ENCODE measurements around the gene MSLN.

Gene MSLN

DNA sequence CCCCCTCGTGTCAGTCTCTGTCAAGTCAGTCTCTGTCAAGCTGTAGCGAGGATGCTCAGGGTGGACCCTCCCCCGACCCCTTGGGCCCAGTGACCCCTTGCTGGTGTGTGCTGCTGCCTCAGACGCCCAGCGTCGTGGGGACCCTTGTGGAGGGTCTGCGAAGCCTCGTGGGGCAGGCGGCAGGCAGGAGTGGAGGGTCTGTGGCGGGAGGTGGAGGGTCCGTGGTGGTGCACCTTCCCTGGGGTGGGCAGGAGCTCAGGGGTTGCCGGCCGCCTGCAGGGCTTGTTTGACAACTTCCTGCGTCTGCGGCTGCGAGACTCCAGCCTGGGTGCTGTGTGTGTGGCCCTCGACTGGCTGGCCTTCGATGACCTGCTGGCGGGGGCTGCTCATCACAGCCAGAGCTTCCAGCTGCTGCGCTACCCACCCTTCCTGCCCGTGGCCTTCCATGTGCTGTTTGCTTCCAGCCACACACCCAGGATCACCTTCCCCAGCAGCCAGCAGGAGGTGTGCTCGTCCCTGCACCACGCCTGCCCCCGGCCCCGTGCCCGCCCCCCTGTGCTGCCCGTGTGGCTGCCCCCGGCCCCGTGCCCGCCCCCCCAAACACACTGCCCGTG, 34.4 kb downstream of the MSLN start:
- Histone ChIP-seq H4K20me1 (ENCODE audit: insufficient read depth, low read length, poor library complexity, severe bottlenecking) (no peaks in the 10 kb centered on the region), H3K9me2 (replicated peaks; ENCODE audit: low read depth, low read length) (no peaks in the 10 kb centered on the region), H3K36me3 (ENCODE audit: insufficient read depth, low read length) (no peaks in the 10 kb centered on the region)

DNA sequence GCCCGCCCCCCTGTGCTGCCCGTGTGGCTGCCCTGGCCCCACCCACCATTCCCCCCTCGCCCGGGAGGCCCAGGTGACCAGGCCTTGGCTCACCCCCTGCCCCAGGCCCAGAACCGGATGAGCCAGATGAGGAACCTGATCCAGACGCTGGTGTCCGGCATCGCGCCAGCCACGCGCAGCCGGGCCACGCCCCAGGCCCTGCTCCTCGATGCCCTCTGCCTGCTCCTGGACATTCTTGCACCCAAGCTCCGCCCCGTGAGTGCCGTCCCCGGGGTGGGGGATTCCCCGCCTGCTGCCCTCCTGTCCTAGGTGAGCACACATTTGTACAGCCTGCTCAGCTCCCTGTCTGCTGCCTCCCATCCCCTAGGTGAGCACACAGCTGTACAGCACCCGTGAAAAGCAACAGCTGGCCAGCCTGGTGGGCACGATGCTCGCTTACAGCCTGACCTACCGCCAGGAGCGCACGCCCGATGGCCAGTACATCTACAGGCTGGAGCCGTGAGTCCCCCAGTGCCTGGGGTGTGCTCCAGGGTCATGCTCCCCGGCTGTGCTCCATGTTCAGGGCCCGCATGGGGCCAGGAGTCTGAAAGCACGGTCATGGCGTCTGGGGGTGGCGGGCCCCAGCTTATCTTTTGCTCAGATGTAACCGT, 35.2 kb downstream of the MSLN start:
- TF ChIP-seq, protein P1, sequence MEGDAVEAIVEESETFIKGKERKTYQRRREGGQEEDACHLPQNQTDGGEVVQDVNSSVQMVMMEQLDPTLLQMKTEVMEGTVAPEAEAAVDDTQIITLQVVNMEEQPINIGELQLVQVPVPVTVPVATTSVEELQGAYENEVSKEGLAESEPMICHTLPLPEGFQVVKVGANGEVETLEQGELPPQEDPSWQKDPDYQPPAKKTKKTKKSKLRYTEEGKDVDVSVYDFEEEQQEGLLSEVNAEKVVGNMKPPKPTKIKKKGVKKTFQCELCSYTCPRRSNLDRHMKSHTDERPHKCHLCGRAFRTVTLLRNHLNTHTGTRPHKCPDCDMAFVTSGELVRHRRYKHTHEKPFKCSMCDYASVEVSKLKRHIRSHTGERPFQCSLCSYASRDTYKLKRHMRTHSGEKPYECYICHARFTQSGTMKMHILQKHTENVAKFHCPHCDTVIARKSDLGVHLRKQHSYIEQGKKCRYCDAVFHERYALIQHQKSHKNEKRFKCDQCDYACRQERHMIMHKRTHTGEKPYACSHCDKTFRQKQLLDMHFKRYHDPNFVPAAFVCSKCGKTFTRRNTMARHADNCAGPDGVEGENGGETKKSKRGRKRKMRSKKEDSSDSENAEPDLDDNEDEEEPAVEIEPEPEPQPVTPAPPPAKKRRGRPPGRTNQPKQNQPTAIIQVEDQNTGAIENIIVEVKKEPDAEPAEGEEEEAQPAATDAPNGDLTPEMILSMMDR (conservative IDR thresholded peaks at IDR 0.05; ENCODE audit: low read length) = no peak
- TF ChIP-seq EZH2phosphoT487 (IDR thresholded peaks at IDR 0.05; ENCODE audit: borderline replicate concordance) = no peak
- Histone ChIP-seq H3K36me3 (ENCODE audit: insufficient read depth, low read length) (no peaks in the 10 kb centered on the region), H3K4me3 (ENCODE audit: low read length, poor library complexity, severe bottlenecking) (no peak overlapping the region), H3K9me2 (replicated peaks; ENCODE audit: low read depth, low read length) (no peaks in the 10 kb centered on the region), H3K4me2 (ENCODE audit: low read depth, low read length, poor library complexity, severe bottlenecking) (no peak overlapping the region), H3K9ac (ENCODE audit: low read depth, low read length, poor library complexity, severe bottlenecking) (no peak overlapping the region), H3F3A (ENCODE audit: low read depth) (no peaks in the 10 kb centered on the region), H3K79me2 (ENCODE audit: insufficient read depth, low read length) (no peaks in the 10 kb centered on the region), H3K9me3 (ENCODE audit: insufficient read depth, low read depth, low read length) (no peaks in the 10 kb centered on the region), H3K27me3 (ENCODE audit: insufficient read depth, low read length, poor library complexity, severe bottlenecking) (no peaks in the 10 kb centered on the region), H4K20me1 (ENCODE audit: insufficient read depth, low read length, poor library complexity, severe bottlenecking) (no peaks in the 10 kb centered on the region), H2AFZ (ENCODE audit: low read length) (no peak overlapping the region), H3K4me1 (ENCODE audit: insufficient read depth, low read length, poor library complexity, severe bottlenecking) (no peaks in the 10 kb centered on the region)

More for the DNA sequence above, 34.4 kb downstream of the MSLN start:
- no peak overlapping the region for H2AFZ ChIP-seq (ENCODE audit: low read length)
- no peaks in the 10 kb centered on the region for H3K9me3 ChIP-seq (ENCODE audit: insufficient read depth, low read depth, low read length)
- no peaks in the 10 kb centered on the region for H3F3A ChIP-seq (ENCODE audit: low read depth)
- TF ChIP-seq, protein P1 (conservative IDR thresholded peaks at IDR 0.05; ENCODE audit: low read length) = no peak
- TF ChIP-seq EZH2phosphoT487 (IDR thresholded peaks at IDR 0.05; ENCODE audit: borderline replicate concordance) = no peak
- no peaks in the 10 kb centered on the region for H3K4me1 ChIP-seq (ENCODE audit: insufficient read depth, low read length, poor library complexity, severe bottlenecking)
- H3K9ac ChIP-seq (ENCODE audit: low read depth, low read length, poor library complexity, severe bottlenecking) = no peak overlapping the region
- no peak overlapping the region for H3K4me3 ChIP-seq (ENCODE audit: low read length, poor library complexity, severe bottlenecking)
- no peaks in the 10 kb centered on the region; the same call in 1 of the 2 replicates for H3K79me2 ChIP-seq (ENCODE audit: insufficient read depth, low read length)
- H3K4me2 ChIP-seq (ENCODE audit: low read depth, low read length, poor library complexity, severe bottlenecking) = no peak overlapping the region
- H3K27me3 ChIP-seq (ENCODE audit: insufficient read depth, low read length, poor library complexity, severe bottlenecking) = no peaks in the 10 kb centered on the region

DNA sequence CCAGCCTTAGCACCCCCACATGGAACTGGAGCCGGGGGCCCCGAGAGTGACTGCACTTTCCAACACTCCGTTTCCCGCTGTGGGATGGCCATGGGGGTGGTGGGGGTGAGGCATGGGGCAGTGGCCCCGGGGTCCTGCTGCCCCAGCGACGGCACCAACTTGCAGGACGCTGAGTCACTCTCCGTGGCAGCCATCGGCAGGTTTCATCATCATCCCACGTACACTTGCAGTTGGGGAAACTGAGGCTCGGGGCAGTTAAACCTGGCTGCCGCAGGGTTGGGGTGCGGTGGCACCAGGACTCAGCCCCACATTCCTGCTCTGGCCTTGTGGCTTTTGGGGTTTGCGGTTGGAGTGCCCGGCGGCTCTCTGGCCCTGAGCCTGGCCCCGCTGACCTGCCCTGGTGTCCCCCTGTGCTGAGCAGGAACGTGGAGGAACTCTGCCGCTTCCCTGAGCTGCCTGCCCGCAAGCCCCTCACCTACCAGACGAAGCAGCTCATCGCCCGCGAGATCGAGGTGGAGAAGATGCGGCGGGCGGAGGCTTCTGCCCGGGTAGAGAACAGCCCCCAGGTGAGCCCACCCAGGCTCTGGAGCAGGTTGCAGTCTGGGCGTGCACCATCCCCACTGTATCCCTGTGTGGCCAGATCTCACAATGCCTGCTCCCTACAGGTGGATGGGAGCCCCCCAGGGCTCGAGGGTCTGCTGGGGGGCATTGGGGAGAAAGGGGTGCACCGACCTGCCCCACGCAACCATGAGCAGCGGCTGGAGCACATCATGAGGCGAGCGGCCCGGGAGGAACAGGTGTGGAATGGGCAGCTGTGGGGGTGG, 36.0 kb downstream of the MSLN start:
- no peak overlapping the region for H3K4me2 ChIP-seq (ENCODE audit: low read depth, low read length, poor library complexity, severe bottlenecking)
- no peak for TF ChIP-seq EZH2phosphoT487 (IDR thresholded peaks at IDR 0.05; ENCODE audit: borderline replicate concordance)
- TF ChIP-seq, protein P1 (conservative IDR thresholded peaks at IDR 0.05; ENCODE audit: low read length) = no peak
- H3K36me3 ChIP-seq (ENCODE audit: insufficient read depth, low read length) = no peaks in the 10 kb centered on the region
- H4K20me1 ChIP-seq (ENCODE audit: insufficient read depth, low read length, poor library complexity, severe bottlenecking) = no peaks in the 10 kb centered on the region
- H2AFZ ChIP-seq (ENCODE audit: low read length) = no peak overlapping the region
- H3K79me2 ChIP-seq (ENCODE audit: insufficient read depth, low read length) = no peaks in the 10 kb centered on the region
- no peaks in the 10 kb centered on the region for H3K9me3 ChIP-seq (ENCODE audit: insufficient read depth, low read depth, low read length)
- H3K4me1 ChIP-seq (ENCODE audit: insufficient read depth, low read length, poor library complexity, severe bottlenecking) = no peaks in the 10 kb centered on the region
- H3K27me3 ChIP-seq (ENCODE audit: insufficient read depth, low read length, poor library complexity, severe bottlenecking) = no peaks in the 10 kb centered on the region
- H3F3A ChIP-seq (ENCODE audit: low read depth) = no peaks in the 10 kb centered on the region
- no peaks in the 10 kb centered on the region for H3K9me2 ChIP-seq (replicated peaks; ENCODE audit: low read depth, low read length)
- H3K9ac ChIP-seq (ENCODE audit: low read depth, low read length, poor library complexity, severe bottlenecking) = no peak overlapping the region
- H3K4me3 ChIP-seq (ENCODE audit: low read length, poor library complexity, severe bottlenecking) = no peak overlapping the region

Data from Loucy (cell line).